HG03280 (cell line): ENCODE results near the gene RNF181.
A peak's percentile ranks its signal among the peaks of the same experiment; 100 is the strongest.
"Not testable (repeated sequence)": the region's sequence is repeated elsewhere in the genome, so short reads cannot be mapped to it uniquely, and the experiment has no call there.

ENCODE experiments used
- ATAC-seq: cut with Tn5 transposase; IDR thresholded peaks from one replicate; pipeline ENCODE4 v1.9.1; 2021; ENCODE audit warnings: mild to moderate bottlenecking, moderate library complexity; ENCODE audit not compliant: unreplicated experiment

RNF181 gene

DNA sequence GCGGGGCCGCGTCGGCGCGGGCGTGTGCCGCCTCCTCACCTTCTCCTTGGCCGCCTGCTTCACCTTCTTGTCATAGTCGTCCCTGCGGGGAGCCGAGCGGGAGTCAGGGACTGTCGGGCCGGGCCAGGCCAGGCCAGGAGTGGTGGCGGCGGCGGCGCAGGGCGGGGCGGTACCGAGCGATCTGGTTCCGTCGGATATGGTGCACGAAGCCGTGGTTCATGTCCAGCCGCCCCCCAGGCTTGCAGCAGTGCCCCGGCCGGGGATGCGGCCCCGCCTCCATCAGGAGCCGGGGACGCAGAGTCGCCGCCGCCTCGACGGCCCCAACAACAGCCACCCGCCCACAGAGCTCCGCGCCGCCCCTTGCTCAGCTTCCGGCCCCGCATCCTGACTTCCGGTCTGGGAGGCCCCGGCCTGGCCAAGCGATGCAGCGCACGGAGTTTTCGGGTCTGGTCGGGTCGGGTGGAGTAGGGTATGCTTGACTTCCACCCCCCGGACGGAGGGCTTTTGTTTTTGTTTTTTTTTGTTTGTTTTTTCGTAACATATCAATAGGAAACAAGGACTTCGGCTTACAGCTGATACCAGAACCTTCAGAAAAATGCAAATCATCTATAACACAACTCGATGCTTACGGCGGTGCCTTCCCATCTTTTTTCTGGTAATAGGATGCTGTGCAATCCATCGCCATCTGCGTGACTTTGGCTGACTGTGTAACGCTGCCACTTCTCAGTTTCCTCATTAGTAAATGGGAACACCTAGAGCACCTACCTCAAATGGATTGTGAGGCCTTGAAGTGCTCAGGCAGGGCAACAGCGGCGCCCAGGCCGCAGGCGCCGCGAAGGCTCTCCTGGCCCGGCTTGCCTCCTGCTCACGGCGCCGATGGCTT is 16.4 kb downstream of the RNF181 start, which contains the start of gene C2orf68:
Gene C2orf68, minus strand, starts transcription at position 362 of the 883 bp plus-strand sequence. Its CDS starts 82 bp downstream, at position 280.
- peak; percentile 75 for ATAC-seq

- no peak for ATAC-seq
These were observed 18.4 kb downstream of the RNF181 start for GRCh38 chr2:85613717-85614515.

DNA sequence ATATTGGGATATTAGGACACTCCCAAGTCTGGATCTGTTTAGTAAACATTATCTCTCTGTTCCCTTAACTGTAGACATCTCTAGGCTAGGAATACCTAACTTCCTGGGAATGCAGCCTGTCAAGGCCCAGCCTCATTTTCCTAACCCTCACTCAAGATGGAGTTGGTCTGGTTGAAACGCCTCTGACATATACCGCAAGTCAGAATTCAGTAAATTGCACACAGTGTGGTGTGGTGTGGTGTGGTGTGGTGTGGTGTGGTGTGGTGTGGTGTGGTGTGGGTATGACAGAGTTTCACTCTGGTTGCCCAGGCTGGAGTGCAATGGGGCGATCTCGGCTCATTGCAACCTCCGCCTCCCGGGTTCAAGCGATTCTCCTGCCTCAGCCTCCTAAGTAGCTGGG is 19.2 kb downstream of the RNF181 start:
- ATAC-seq: not testable (repeated sequence)

DNA sequence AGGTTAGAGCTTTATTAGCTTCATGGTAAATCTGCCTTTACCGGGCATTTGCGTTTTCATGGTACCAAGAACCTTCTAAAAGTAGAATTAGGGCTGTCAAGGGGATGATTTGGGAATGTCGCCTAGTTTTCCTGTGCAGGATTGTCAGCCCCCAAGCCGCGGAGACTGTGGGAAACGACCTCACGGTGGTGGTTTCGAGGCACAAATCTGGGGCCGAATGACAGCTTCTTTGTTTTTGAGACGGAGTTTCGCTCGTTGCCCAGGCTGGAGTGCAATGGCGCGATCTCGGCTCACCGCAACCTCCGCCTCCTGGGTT is 19.8 kb downstream of the RNF181 start:
- no peak for ATAC-seq

GRCh38 chr2:85617723-85618122 is 22.2 kb downstream of the RNF181 start:
- not testable (repeated sequence) for ATAC-seq

DNA sequence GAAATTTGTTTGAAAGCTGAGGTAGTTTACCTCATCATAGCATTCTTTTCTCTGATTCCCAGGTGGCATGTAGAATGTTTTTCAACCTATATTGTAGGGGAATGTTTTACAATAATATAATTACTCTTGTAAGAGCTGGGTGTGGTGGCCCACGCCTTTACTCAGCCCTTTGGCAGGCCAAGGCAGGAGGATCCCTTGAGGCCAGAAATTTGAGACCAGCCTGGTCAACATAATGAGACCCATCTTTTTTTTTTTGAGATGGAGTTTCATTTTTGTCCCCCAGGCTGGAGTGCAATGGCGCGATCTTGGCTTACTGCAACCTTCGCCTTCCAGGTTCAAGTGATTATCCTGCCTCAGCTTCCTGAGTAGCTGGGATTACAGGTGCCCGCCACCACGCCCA is 24.1 kb downstream of the RNF181 start:
- ATAC-seq: no peak

GRCh38 chr2:85621338-85621737 is 25.8 kb downstream of the RNF181 start:
- no peak for ATAC-seq

GRCh38 chr2:85623991-85624390 is 28.4 kb downstream of the RNF181 start:
- ATAC-seq: no peak

DNA sequence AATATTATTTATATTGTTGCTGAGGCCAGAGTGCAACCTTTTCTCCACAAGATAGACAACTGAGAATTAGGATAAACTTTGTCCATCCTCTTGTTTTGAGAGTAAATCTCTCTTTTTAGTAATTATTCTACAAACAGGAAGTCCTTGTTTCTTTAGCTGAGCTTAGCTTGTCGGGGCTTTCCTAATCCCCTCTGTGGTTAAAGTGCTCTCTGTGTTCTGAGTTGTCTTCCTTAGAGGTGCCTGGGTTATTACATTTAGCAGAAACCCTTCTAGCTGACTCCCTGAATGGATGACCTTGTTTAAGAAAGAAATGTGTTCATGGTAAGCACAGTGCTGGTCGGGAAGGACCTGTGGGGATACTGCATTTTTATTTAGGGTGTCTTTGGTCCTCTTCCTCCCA is 33.1 kb downstream of the RNF181 start:
- no peak for ATAC-seq

DNA sequence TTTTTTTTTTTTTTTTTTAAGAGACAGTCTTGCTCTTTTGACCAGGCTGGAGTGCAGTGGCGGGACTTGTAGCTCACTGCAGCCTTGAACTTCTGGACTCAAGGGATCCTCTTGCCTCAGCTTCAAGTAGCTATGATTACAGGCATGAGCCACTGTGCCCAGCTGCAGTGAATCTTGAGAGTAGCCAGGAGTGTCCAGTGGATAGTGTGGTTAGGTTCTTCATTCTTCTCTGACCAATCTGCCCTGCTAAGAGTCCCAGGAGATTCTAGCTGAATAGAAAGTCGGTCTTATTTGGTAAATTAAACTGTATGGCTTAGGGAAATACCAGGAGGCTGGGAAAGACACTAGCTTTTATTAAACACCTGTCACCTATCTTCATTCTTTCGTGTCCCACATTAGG is 35.8 kb downstream of the RNF181 start:
- ATAC-seq: no peak

DNA sequence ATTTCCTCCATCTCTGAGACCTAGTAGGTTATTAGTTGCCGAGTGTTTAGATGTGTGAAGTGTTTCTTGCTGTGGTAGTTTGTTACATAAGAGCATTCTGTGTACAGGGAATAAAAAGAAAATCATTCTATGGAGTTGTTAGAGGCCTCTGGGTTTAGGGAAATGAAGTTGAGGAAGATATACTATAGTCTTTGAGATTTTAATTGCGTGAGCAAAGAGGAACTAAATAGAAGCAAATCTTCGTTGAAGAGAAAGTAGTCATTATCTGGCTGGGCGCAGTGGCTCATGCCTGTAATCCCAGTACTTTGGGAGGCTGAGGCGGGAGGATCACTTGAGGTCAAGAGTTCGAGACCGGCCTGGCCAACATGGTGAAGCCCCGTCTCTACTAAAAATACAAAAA is 39.5 kb downstream of the RNF181 start:
- ATAC-seq: no peak

GRCh38 chr2:85635636-85636035 is 40.1 kb downstream of the RNF181 start:
- ATAC-seq: no peak

- ATAC-seq: peak; percentile 78
These were observed 47.2 kb downstream of the RNF181 start for GRCh38 chr2:85642725-85643124.

DNA sequence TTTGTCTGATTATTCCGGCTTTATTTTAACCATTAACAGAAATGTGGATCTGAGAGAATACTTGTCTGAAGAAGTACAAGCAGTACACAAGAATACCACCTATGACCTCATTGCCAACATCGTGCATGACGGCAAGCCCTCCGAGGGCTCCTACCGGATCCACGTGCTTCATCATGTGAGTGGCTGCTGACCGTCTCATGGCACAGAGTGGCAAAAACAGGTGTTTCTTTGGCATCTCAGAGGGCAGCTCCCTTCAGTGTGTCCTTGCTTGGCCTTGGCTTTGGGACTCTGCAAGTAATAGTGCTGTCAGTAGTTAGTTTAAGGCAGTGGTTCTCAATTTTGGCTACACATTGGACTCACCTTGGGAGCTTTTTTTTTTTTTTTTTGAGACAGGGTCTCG is 49.4 kb downstream of the RNF181 start:
- no peak for ATAC-seq

GRCh38 chr2:85646166-85646565 is 50.6 kb downstream of the RNF181 start:
- no peak for ATAC-seq
